ENCODE data around the gene RGS11. TPM values are rescaled to one million over a fixed set of nuclear protein-coding genes. Genes with fewer than 3 reads are reported as not detected.

Gene RGS11
- total and polyA plus RNA-seq, 2 donors (not counting 1 experiment from before 2014, with no cell fraction given) = 1.1 to 6.3 TPM

- no peak for DNase-seq (ENCODE audit: low read depth in 2 of 2)
- Histone ChIP-seq H3K27me3 (ENCODE audit: control insufficient read depth, insufficient read depth, low read length) (no peaks in the 10 kb centered on the region), H3K4me1 (ENCODE audit: control insufficient read depth, extremely low read depth, insufficient read depth, low read length) (no peaks in the 10 kb centered on the region), H3K79me2 (ENCODE audit: control insufficient read depth, insufficient read depth, low read length) (no peaks in the 10 kb centered on the region), H3K4me3 (replicated peaks in 1 of 4; ENCODE audit: control extremely low read depth in 1 of 4, insufficient read depth in 1 of 4, low read depth in 3 of 4, low read length in 4 of 4) (no peak overlapping the region), H3K4me2 (ENCODE audit: extremely low read depth, insufficient read depth, low read length) (no peak overlapping the region), H3K36me3 (ENCODE audit: control insufficient read depth, insufficient read depth, low read length) (no peaks in the 10 kb centered on the region), H2AFZ (ENCODE audit: low read length) (no peak overlapping the region), H3K9me3 (ENCODE audit: control insufficient read depth, insufficient read depth, low read depth, low read length) (no peaks in the 10 kb centered on the region), H3K9ac (ENCODE audit: insufficient read depth, low read length) (no peak overlapping the region), H4K20me1 (ENCODE audit: control insufficient read depth, extremely low read depth, insufficient read depth, low read length) (no peaks in the 10 kb centered on the region), H3K27ac (ENCODE audit: insufficient read depth, low read length) (no peak overlapping the region)
- TF ChIP-seq CTCF (conservative IDR thresholded peaks at IDR 0.05 in 1 of 2, IDR thresholded peaks at IDR 0.05 in 1 of 2; ENCODE audit: low read depth in 1 of 2, low read length in 2 of 2) (no peak), EZH2 (IDR thresholded peaks at IDR 0.05; ENCODE audit: low read length, missing control alignments) (no peak)
Observed at GRCh38 chr16:240559-240958, 35.2 kb downstream of the RGS11 start.

- H3K79me2 ChIP-seq (ENCODE audit: control insufficient read depth, insufficient read depth, low read length) = no peaks in the 10 kb centered on the region
- H3K9me3 ChIP-seq (ENCODE audit: control insufficient read depth, insufficient read depth, low read depth, low read length) = no peaks in the 10 kb centered on the region
- no peak overlapping the region for H3K4me2 ChIP-seq (ENCODE audit: extremely low read depth, insufficient read depth, low read length)
- H3K36me3 ChIP-seq (ENCODE audit: control insufficient read depth, insufficient read depth, low read length) = no peaks in the 10 kb centered on the region
- no peak overlapping the region for H3K9ac ChIP-seq (ENCODE audit: insufficient read depth, low read length)
- H4K20me1 ChIP-seq (ENCODE audit: control insufficient read depth, extremely low read depth, insufficient read depth, low read length) = no peaks in the 10 kb centered on the region
- H3K4me3 ChIP-seq (replicated peaks in 1 of 4; ENCODE audit: control extremely low read depth in 1 of 4, insufficient read depth in 1 of 4, low read depth in 3 of 4, low read length in 4 of 4) = no peak overlapping the region
- peak overlapping the region; percentile 38 for H3K27ac ChIP-seq (ENCODE audit: insufficient read depth, low read length)
- TF ChIP-seq EZH2 (IDR thresholded peaks at IDR 0.05; ENCODE audit: low read length, missing control alignments) (no peak), CTCF (conservative IDR thresholded peaks at IDR 0.05 in 1 of 2, IDR thresholded peaks at IDR 0.05 in 1 of 2; ENCODE audit: low read depth in 1 of 2, low read length in 2 of 2) (no peak)
- H3K4me1 ChIP-seq (ENCODE audit: control insufficient read depth, extremely low read depth, insufficient read depth, low read length) = no peaks in the 10 kb centered on the region
- H3K27me3 ChIP-seq (ENCODE audit: control insufficient read depth, insufficient read depth, low read length) = no peaks in the 10 kb centered on the region
- DNase-seq (ENCODE audit: low read depth in 2 of 2) = peak in 1 of 2 donors; percentile 23
- H2AFZ ChIP-seq (ENCODE audit: low read length) = no peak overlapping the region
Observed at GRCh38 chr16:239948-240277, 35.8 kb downstream of the RGS11 start.

- Histone ChIP-seq H3K36me3 (ENCODE audit: control insufficient read depth, insufficient read depth, low read length) (no peaks in the 10 kb centered on the region), H3K4me1 (ENCODE audit: control insufficient read depth, extremely low read depth, insufficient read depth, low read length) (no peaks in the 10 kb centered on the region), H3K4me2 (ENCODE audit: extremely low read depth, insufficient read depth, low read length) (peak within 1 kb of the TSS; percentile 90), H3K27ac (ENCODE audit: insufficient read depth, low read length) (peak within 1 kb of the TSS; percentile 100), H3K4me3 (replicated peaks in 1 of 4; ENCODE audit: control extremely low read depth in 1 of 4, insufficient read depth in 1 of 4, low read depth in 3 of 4, low read length in 4 of 4) (peak within 1 kb of the TSS; percentile 86 to 97 (median 94)), H4K20me1 (ENCODE audit: control insufficient read depth, extremely low read depth, insufficient read depth, low read length) (no peaks in the 10 kb centered on the region), H3K79me2 (ENCODE audit: control insufficient read depth, insufficient read depth, low read length) (no peaks in the 10 kb centered on the region), H3K9me3 (ENCODE audit: control insufficient read depth, insufficient read depth, low read depth, low read length) (no peaks in the 10 kb centered on the region), H3K9ac (ENCODE audit: insufficient read depth, low read length) (peak within 1 kb of the TSS; percentile 96), H2AFZ (ENCODE audit: low read length) (peak within 1 kb of the TSS; percentile 100), H3K27me3 (ENCODE audit: control insufficient read depth, insufficient read depth, low read length) (no peaks in the 10 kb centered on the region)
- DNase-seq (ENCODE audit: low read depth in 2 of 2) = peak; percentile 85 to 91
- TF ChIP-seq CTCF (conservative IDR thresholded peaks at IDR 0.05 in 1 of 2, IDR thresholded peaks at IDR 0.05 in 1 of 2; ENCODE audit: low read depth in 1 of 2, low read length in 2 of 2) (peak; percentile 36 to 41), EZH2 (IDR thresholded peaks at IDR 0.05; ENCODE audit: low read length, missing control alignments) (no peak)
Observed at GRCh38 chr16:234468-235305, 41.1 kb downstream of the RGS11 start, which contains the start of gene FAM234A. FAM234A (plus strand) TSS chr16:234821; CDS start chr16:254414, 19,593 bp downstream.
